ENCODE results near the gene ECSIT.

Gene ECSIT

GRCh38 chr19:11550265-11550664 lies 21.3 kb upstream of the ECSIT start:
- no peak for DNase-seq

GRCh38 chr19:11549386-11549953 lies 20.5 kb upstream of the ECSIT start:
- DNase-seq, result no peak

GRCh38 chr19:11547929-11548700 lies 19.2 kb upstream of the ECSIT start:
- no peak for DNase-seq

- DNase-seq, result no peak
These were observed 12.3 kb upstream of the ECSIT start for GRCh38 chr19:11541238-11541637.

- DNase-seq, result no peak
These were observed 11.7 kb upstream of the ECSIT start for GRCh38 chr19:11540645-11541044.

- DNase-seq, result no peak
These were observed 10.8 kb upstream of the ECSIT start for GRCh38 chr19:11539495-11540365.

- no peak for DNase-seq
These were observed 9.5 kb upstream of the ECSIT start, which contains the start of gene CNN1 for GRCh38 chr19:11538232-11539036. Gene CNN1 (plus strand): TSS chr19:11538851. CDS start chr19:11538928, 77 bp downstream.

GRCh38 chr19:11535792-11536595 lies 7.1 kb upstream of the ECSIT start:
- DNase-seq, result peak; percentile 87

GRCh38 chr19:11534948-11535347 lies 6.0 kb upstream of the ECSIT start:
- no peak for DNase-seq

GRCh38 chr19:11534538-11534937 lies 5.6 kb upstream of the ECSIT start:
- no peak for DNase-seq

GRCh38 chr19:11530432-11530831 lies 1.5 kb upstream of the ECSIT start:
- peak; percentile 40 for DNase-seq

GRCh38 chr19:11519138-11519537 lies 9.8 kb downstream of the ECSIT start:
- no peak for DNase-seq

- DNase-seq, result no peak
These were observed 15.0 kb downstream of the ECSIT start for GRCh38 chr19:11513946-11514345.

- no peak for DNase-seq
These were observed 18.5 kb downstream of the ECSIT start for GRCh38 chr19:11510444-11510843.

GRCh38 chr19:11507370-11508078 lies 21.4 kb downstream of the ECSIT start:
- no peak for DNase-seq

- no peak for DNase-seq
These were observed 22.0 kb downstream of the ECSIT start for GRCh38 chr19:11506967-11507366.

GRCh38 chr19:11506101-11506555 lies 22.8 kb downstream of the ECSIT start:
- DNase-seq, result no peak

- peak; percentile 95 for DNase-seq
These were observed 23.3 kb downstream of the ECSIT start, which contains the start of gene ZNF653 for GRCh38 chr19:11505504-11506100. Gene ZNF653 (minus strand): TSS chr19:11505839. CDS start chr19:11505786, 53 bp downstream.

GRCh38 chr19:11505032-11505503 lies 23.9 kb downstream of the ECSIT start:
- peak; percentile 96 for DNase-seq

- DNase-seq, result no peak
These were observed 24.4 kb downstream of the ECSIT start for GRCh38 chr19:11504502-11505031.

Measured in stimulated activated CD4-positive, alpha-beta T cell treated with anti-CD3 and anti-CD28 coated beads, Interleukin-4, amount 100 ng/mL, for 24 hours (primary cell).